Breast epithelium (tissue), 4 donors: ENCODE data around the gene DAB1. TPM values are rescaled to one million over a fixed set of nuclear protein-coding genes. Genes with fewer than 3 reads are reported as not detected.

ENCODE experiments used
- DNase-seq, 2 donors: peaks; one replicate each; pipeline ENCODE4 v3.0.0-alpha.2; 2019; ENCODE audit warnings: low spot score in 2 of 2
- H3K27ac ChIP-seq, 2 donors: fragments of 200-600 bp; sonication (generic) in 1 of 2; one replicate each; pipeline ENCODE4 v1.5.1; 2016 to 2019; ENCODE audit warnings: mild to moderate bottlenecking in 1 of 2
- H3K27me3 ChIP-seq, 2 donors: fragments of 200-600 bp; sonication (generic) in 1 of 2; one replicate each; pipeline versions ENCODE4 v1.5.1 to v1.6.0; 2017 to 2019; ENCODE audit warnings: control low read depth in 1 of 2, mild to moderate bottlenecking in 1 of 2
- H3K36me3 ChIP-seq: fragments of 200-600 bp; one replicate; pipeline ENCODE4 v1.5.1; 2019
- H3K4me1 ChIP-seq, 2 donors: fragments of 200-600 bp; sonication (generic); one replicate each; pipeline ENCODE4 v1.5.1; 2016 to 2019; ENCODE audit warnings: control low read depth in 1 of 2
- H3K4me3 ChIP-seq, 3 donors: fragments of 200-600 bp; sonication (generic); 1 replicate in 2 of 3; 2 replicates in 1 of 3; pipeline ENCODE4 v1.5.1; 2016 to 2019; ENCODE audit warnings: mild to moderate bottlenecking in 3 of 3, moderate library complexity in 2 of 3
- H3K9me3 ChIP-seq, 2 donors: fragments of 200-600 bp; sonication (generic) in 1 of 2; one replicate each; pipeline ENCODE4 v1.5.1; 2016 to 2019; ENCODE audit warnings: control low read depth in 1 of 2
- CTCF ChIP-seq, 3 donors: fragments of 450-650 bp; IDR thresholded peaks; one replicate each; pipeline ENCODE4 v1.5.1; 2016 to 2017; ENCODE audit warnings: antibody characterized with exemption in 3 of 3, mild to moderate bottlenecking in 3 of 3, moderate library complexity in 3 of 3
- POLR2A ChIP-seq: fragments of 450-650 bp; IDR thresholded peaks from one replicate; pipeline ENCODE4 v1.6.1; 2016; ENCODE audit warnings: antibody characterized with exemption, mild to moderate bottlenecking, moderate library complexity
- POLR2AphosphoS5 ChIP-seq, 3 donors: sonication (generic); formaldehyde crosslinking; IDR thresholded peaks; one replicate each; pipeline ENCODE4 v1.6.1; 2017; ENCODE audit warnings: antibody characterized with exemption in 3 of 3
- intact Hi-C: fragments of 100-400 bp; cut with DNase I; formaldehyde crosslinking; loops from one replicate; pipeline ENCODE4 v1.15.1; 2023; ENCODE audit warnings: low total_unique reads
- total RNA-seq, 3 donors: library from RNA; depleted of rRNA; stranded (reverse); fragments of >200 nt; gene quantifications; one replicate each; pipeline ENCODE4 v1.1.0, GENCODE V29; 2016

The DAB1 gene
- total RNA-seq, 3 donors from 2014 or later = 0.48 to 0.66 (median 0.59) TPM

- intact Hi-C loops = no loop called here
- no peak overlapping the region for H3K4me3 ChIP-seq
- H3K36me3 ChIP-seq = no peaks in the 10 kb centered on the region
- H3K9me3 ChIP-seq = no peaks in the 10 kb centered on the region
- no peak for DNase-seq
- H3K4me1 ChIP-seq = no peaks in the 10 kb centered on the region
- no peak for TF ChIP-seq POLR2A
- no peak for TF ChIP-seq CTCF (IDR thresholded peaks at IDR 0.05)
- TF ChIP-seq POLR2AphosphoS5 (IDR thresholded peaks at IDR 0.05) = no peak
- H3K27me3 ChIP-seq = no peaks in the 10 kb centered on the region
- H3K27ac ChIP-seq = no peak overlapping the region
Observed at GRCh38 chr1:56963667-56964066, 460.2 kb downstream of the DAB1 start.

- Histone ChIP-seq H3K27ac (no peak overlapping the region), H3K9me3 (no peaks in the 10 kb centered on the region), H3K36me3 (no peaks in the 10 kb centered on the region), H3K4me1 (no peaks in the 10 kb centered on the region), H3K27me3 (no peaks in the 10 kb centered on the region), H3K4me3 (no peak overlapping the region)
- TF ChIP-seq POLR2A (no peak), POLR2AphosphoS5 (IDR thresholded peaks at IDR 0.05) (no peak), CTCF (IDR thresholded peaks at IDR 0.05) (no peak)
- DNase-seq = no peak
- intact Hi-C loops = no loop called here
Observed at GRCh38 chr1:56961426-56961825, 462.4 kb downstream of the DAB1 start.

- TF ChIP-seq POLR2AphosphoS5 (IDR thresholded peaks at IDR 0.05) = no peak
- H3K36me3 ChIP-seq = no peaks in the 10 kb centered on the region
- intact Hi-C loops = no loop called here
Observed at GRCh38 chr1:56958526-56958925, 465.3 kb downstream of the DAB1 start.

GRCh38 chr1:56957931-56958330 is 465.9 kb downstream of the DAB1 start:
- Histone ChIP-seq H3K36me3 (no peaks in the 10 kb centered on the region), H3K27ac (no peak overlapping the region), H3K4me1 (no peaks in the 10 kb centered on the region), H3K9me3 (no peaks in the 10 kb centered on the region), H3K4me3 (no peak overlapping the region), H3K27me3 (no peaks in the 10 kb centered on the region)
- intact Hi-C loops = no loop called here
- no peak for DNase-seq
- TF ChIP-seq POLR2A (no peak), POLR2AphosphoS5 (IDR thresholded peaks at IDR 0.05) (no peak), CTCF (IDR thresholded peaks at IDR 0.05) (no peak)

More at GRCh38 chr1:56958526-56958925, 465.3 kb downstream of the DAB1 start:
- DNase-seq = no peak
- Histone ChIP-seq H3K27ac (no peak overlapping the region), H3K4me1 (no peaks in the 10 kb centered on the region), H3K27me3 (no peaks in the 10 kb centered on the region), H3K9me3 (no peaks in the 10 kb centered on the region), H3K4me3 (no peak overlapping the region)

- H3K27ac ChIP-seq = no peak overlapping the region
- no peak for TF ChIP-seq CTCF (IDR thresholded peaks at IDR 0.05)
- no peak for TF ChIP-seq POLR2A
- TF ChIP-seq POLR2AphosphoS5 (IDR thresholded peaks at IDR 0.05) = no peak
- no peaks in the 10 kb centered on the region for H3K4me1 ChIP-seq
- H3K36me3 ChIP-seq = no peaks in the 10 kb centered on the region
- H3K9me3 ChIP-seq = no peaks in the 10 kb centered on the region
- H3K27me3 ChIP-seq = no peaks in the 10 kb centered on the region
- DNase-seq = no peak
- intact Hi-C loops = no loop called here
- no peak overlapping the region for H3K4me3 ChIP-seq
Observed at GRCh38 chr1:56954664-56955063, 469.2 kb downstream of the DAB1 start.

- Histone ChIP-seq H3K9me3 (no peaks in the 10 kb centered on the region), H3K4me3 (no peak overlapping the region), H3K36me3 (no peaks in the 10 kb centered on the region), H3K27me3 (no peaks in the 10 kb centered on the region), H3K4me1 (no peaks in the 10 kb centered on the region), H3K27ac (no peak overlapping the region)
- TF ChIP-seq POLR2AphosphoS5 (IDR thresholded peaks at IDR 0.05) (no peak), POLR2A (no peak), CTCF (IDR thresholded peaks at IDR 0.05) (no peak)
- DNase-seq = no peak
- intact Hi-C loops = no loop called here
Observed at GRCh38 chr1:56953386-56953785, 470.5 kb downstream of the DAB1 start.
